HG03039 (cell line): Measurements from ENCODE around the gene CCDC167.
"Not testable (repeated sequence)": the region's sequence is repeated elsewhere in the genome, so short reads cannot be mapped to it uniquely, and the experiment has no call there.

Experiments used
- ATAC-seq: cut with Tn5 transposase; IDR thresholded peaks from one replicate; pipeline ENCODE4 v1.9.1; 2021; ENCODE audit warnings: mild to moderate bottlenecking, moderate library complexity; ENCODE audit not compliant: unreplicated experiment

The CCDC167 gene

GRCh38 chr6:37512400-37513011, 12.8 kb upstream of the CCDC167 start:
- no peak for ATAC-seq

- ATAC-seq: no peak
Measured at GRCh38 chr6:37511910-37512399, 12.3 kb upstream of the CCDC167 start.

- no peak for ATAC-seq
Measured at GRCh38 chr6:37511201-37511600, 11.5 kb upstream of the CCDC167 start.

GRCh38 chr6:37507690-37508421, 8.2 kb upstream of the CCDC167 start:
- ATAC-seq: no peak

- ATAC-seq: no peak
Measured at GRCh38 chr6:37507077-37507476, 7.4 kb upstream of the CCDC167 start.

- no peak for ATAC-seq
Measured at GRCh38 chr6:37506479-37506878, 6.8 kb upstream of the CCDC167 start.

- ATAC-seq: no peak
Measured at GRCh38 chr6:37504024-37504423, 4.3 kb upstream of the CCDC167 start.

- ATAC-seq: no peak
Measured at GRCh38 chr6:37503309-37503965, 3.7 kb upstream of the CCDC167 start.

GRCh38 chr6:37502703-37503291, 3.1 kb upstream of the CCDC167 start:
- ATAC-seq: no peak

GRCh38 chr6:37501632-37502491, 2.2 kb upstream of the CCDC167 start:
- no peak for ATAC-seq

GRCh38 chr6:37500904-37501303, 1.2 kb upstream of the CCDC167 start:
- ATAC-seq: not testable (repeated sequence)

GRCh38 chr6:37500294-37500608, 558 bp upstream of the CCDC167 start:
- no peak for ATAC-seq

- ATAC-seq: no peak
Measured at GRCh38 chr6:37496951-37497885, 2.5 kb downstream of the CCDC167 start.

GRCh38 chr6:37495244-37495934, 4.3 kb downstream of the CCDC167 start:
- no peak for ATAC-seq

GRCh38 chr6:37493661-37493995, 6.1 kb downstream of the CCDC167 start:
- no peak for ATAC-seq

GRCh38 chr6:37492991-37493660, 6.6 kb downstream of the CCDC167 start:
- ATAC-seq: no peak

GRCh38 chr6:37492236-37492972, 7.3 kb downstream of the CCDC167 start:
- ATAC-seq: no peak

- ATAC-seq: no peak
Measured at GRCh38 chr6:37491830-37492208, 7.9 kb downstream of the CCDC167 start.
